HG03558 (cell line): ENCODE measurements around the gene FOXO3B.
"Not testable (repeated sequence)": the region's sequence is repeated elsewhere in the genome, so short reads cannot be mapped to it uniquely, and the experiment has no call there.

Experiments used
- ATAC-seq: cut with Tn5 transposase; IDR thresholded peaks from one replicate; pipeline ENCODE4 v1.9.1; 2021; ENCODE audit warnings: moderate number of reproducible peaks; ENCODE audit not compliant: unreplicated experiment; ENCODE audit errors: extremely low read depth

The FOXO3B gene

GRCh38 chr17:18681767-18682571, at the start of gene FOXO3B:
Gene FOXO3B, minus strand, starts transcription at chr17:18682314. Its CDS starts 663 bp downstream, at chr17:18681651.
- peak; percentile 77 for ATAC-seq

DNA sequence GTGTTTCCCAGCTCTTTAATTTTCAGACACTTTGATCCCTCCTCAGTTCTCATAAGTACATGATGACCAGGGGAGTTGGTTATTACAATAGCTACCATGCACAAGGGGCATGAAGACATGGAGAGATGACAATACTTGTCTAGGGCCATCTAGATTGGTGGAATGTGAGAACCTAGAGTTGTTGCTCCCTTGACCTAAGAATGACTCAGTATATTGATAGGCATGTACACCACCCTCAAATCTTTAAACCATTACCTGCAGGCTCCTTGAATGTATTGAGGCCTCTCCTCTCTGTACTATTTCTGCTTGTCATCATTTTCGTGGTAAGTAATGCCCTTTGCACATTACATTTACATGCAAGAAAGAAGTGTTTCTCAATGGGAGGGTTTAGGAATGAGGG, 41.4 kb upstream of the FOXO3B start:
- not testable (repeated sequence) for ATAC-seq

- ATAC-seq = not testable (repeated sequence)
Measured at GRCh38 chr17:18722612-18723011, 40.5 kb upstream of the FOXO3B start.

- not testable (repeated sequence) for ATAC-seq
Measured at GRCh38 chr17:18721775-18722547, 39.8 kb upstream of the FOXO3B start.

DNA sequence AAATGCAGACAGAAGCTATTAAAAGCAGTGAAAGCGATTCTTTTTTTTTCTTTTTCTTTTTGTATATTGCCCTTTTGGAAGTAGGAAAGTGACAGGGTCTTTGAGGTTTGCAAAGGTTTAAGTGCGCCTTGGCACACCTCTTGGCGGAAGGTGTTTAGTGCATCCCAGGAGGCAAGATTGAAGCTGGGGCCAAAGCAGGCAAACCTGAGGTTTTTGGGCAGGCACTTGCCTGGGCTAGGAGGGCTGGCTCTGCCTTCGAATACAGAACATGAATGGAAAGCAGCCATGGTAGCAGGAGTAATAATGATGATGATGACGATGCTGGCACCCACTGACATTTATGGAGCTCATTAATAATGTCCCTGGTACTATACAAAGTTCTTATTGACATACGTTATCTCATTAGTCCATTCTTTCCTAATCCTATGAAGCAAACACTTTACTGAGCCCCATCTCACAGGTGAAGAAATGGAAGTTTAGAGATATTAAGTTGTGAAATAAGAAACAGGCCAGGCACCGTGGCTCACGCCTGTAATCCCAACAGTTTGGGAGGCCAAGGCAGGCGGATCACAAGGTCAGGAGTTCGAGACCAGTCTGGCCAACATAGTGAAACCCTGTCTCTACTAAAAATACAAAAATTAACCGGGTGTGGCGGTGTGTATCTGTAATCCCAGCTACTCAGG, 37.5 kb upstream of the FOXO3B start:
- ATAC-seq = not testable (repeated sequence)

- not testable (repeated sequence) for ATAC-seq
Measured at GRCh38 chr17:18718643-18719427, 36.7 kb upstream of the FOXO3B start.

DNA sequence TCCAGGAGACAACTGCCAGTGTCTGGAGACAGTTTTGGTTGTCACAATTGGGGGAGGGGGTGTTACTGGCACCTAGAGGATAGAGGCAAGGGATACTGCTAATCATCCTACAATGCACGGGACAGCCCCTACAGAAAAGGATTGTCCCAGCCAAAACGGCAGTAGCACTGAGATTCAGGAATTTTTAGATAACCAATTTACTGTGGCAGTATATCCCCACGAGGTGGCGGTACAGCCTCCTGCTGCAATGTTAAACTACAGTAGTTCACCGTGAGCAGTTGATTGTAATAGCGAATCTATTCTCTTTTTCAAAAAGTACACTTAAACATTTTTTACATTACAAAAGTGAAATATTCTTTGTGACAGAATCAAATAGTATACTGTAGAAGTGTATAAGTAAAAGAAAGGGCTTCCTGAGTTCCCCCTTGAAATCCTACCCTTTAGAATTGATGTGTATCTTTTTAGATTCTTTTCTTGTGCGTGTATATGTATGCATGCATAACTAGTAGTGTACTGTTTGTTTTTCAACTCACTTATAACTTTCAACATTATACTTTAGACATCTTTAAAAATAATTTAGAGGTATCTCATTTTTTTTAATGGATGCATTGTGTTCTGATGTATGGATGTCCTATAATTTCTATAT, 30.4 kb upstream of the FOXO3B start:
- ATAC-seq = not testable (repeated sequence)

- not testable (repeated sequence) for ATAC-seq
Measured at GRCh38 chr17:18708215-18708614, 26.1 kb upstream of the FOXO3B start.

GRCh38 chr17:18705955-18706354, 23.8 kb upstream of the FOXO3B start:
- not testable (repeated sequence) for ATAC-seq

DNA sequence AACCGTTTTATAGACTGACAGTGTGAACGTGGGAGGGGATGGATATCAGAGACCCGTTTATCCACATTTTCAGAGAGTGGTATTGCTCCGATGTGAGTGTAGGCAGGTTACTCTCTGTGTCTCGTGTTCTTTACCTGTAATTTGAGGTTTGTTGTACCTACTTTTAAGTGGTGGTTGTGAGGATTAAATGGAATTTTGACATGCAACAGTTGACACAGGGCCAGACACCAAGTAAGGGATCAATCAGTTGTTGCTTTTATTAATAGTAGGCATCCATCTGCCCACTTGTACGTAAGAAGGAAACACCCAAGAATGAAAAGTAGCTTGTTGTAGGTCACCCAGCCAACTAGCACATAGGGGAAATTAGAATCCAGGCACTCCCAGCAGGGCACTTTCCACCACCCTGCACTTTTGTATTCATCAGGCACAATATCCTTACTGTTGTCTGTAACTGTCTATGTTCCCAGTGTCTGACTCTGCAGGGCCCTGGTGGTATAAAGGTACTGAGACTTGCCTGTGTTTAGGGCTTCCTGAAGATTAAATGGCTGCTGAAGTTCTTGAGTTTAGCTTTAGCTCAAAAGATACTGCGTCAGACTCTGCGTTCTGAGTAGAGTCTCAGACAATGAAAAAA, 16.5 kb upstream of the FOXO3B start:
- ATAC-seq = not testable (repeated sequence)

GRCh38 chr17:18695143-18695542, 13.0 kb upstream of the FOXO3B start:
- ATAC-seq = not testable (repeated sequence)

DNA sequence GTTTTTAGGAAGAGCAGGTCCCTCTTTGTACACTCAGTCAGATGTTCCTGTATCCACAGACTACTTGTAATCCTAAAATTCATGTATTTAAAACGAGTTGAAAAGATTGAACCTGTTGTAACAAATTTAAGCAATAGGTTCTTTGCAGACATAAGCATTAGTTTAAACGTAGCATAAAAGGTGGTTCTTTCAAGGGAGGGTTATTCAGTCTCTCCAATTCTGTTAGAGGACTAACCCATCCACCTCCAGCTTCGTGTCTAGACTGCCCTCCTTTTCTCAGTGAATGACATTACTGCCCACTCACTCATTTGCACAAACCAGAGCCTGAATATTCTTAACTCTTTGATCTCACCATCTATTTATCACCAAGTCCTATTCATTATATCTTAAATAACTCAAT, 554 bp upstream of the FOXO3B start:
- not testable (repeated sequence) for ATAC-seq

GRCh38 chr17:18677381-18677780, 4.7 kb downstream of the FOXO3B start:
- not testable (repeated sequence) for ATAC-seq

DNA sequence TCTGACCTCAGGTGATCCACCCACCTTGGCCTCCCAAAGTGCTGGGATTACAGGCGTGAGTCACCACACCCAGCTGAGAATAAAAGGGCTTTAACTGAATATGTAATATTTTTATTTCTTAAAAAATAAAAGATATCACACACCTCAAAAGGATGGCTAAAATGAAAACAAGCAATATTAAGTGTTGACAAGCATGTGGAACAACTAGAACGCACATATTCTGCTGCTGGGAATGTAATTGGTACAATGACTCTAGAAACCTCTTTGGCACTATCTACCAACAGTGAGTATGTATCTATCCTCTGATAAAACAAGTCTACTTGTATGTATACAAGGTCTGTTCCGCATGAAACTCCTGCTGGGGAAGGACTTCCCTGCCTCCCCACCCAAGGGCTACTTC, 5.2 kb downstream of the FOXO3B start:
- ATAC-seq = not testable (repeated sequence)

DNA sequence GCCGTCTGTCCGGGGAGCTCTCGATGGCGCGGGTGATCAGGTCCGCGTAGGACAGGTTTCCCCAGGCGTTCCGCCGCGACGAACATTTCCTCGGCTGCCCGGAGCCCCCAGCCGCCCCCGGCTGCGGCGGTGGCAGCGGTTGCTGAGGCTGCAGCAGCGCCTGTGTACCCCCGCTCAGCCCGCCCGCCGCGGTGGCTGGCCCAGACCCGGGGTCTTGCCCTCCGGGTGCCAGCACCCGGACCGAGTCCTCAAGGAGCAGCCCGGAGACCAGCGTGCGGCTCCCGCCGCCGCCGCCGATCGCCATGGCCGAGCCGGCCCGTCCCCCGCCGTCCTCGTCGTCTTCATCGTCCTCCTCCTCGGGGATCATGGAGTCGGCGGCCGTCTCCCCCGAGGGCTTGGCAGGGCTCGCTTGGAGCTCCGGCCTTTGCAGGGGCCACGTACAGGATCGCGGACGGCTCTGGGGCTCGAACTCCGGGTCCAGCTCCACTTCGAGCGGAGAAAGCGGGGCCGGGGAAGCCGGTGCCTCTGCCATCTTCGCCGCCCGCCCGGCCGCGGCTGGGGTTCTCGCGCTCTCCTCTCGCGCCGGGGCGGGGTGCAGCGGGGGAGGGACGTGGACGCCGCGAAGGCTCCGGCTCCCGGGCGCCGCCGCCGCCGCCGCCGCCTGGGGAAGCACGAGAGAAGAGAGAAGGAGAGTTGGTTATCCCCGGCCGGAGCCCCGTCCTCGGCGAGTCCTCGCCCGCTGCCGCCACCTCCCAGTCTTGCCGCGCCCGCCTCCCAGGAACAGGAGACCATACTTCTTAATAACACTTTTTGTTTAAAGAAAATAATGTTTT, 9.5 kb downstream of the FOXO3B start:
- not testable (repeated sequence) for ATAC-seq

DNA sequence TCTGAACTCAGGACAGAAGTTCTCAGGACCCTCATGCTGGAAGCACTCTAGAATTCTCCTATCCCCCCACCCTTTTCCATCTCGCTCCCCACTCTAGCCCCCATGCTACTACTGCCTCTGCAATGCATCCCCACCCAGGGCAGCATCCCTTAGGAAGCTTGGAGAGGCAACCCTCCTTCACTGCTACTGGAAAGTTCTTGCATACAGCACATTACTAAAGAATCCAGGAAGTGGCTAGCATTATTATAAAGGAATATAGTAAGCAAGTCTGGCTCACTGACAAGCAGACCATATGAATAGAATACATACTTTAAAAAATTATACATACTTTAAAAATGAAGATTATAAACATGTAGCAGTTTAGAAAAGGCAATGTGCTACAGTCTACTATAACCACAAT, 13.5 kb downstream of the FOXO3B start:
- ATAC-seq = not testable (repeated sequence)

- not testable (repeated sequence) for ATAC-seq
Measured at GRCh38 chr17:18667535-18667934, 14.6 kb downstream of the FOXO3B start.

DNA sequence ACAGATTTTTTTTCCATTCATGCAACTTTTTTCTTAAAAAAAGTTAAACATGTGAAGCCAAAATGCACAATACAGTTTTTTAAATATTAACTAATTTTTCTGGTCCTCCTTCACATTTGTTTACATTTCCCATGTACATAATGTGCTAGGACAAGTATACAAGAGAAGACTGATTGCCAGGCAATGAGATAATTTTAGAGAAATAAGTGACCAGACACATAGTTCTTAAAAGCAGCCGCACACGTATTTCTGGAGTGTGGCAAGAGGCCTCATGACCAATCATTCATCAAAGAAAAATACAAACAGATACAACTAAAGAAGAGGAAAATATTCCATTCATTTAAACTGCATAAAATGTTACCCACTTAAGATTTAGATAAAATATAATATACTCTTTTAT, 15.8 kb downstream of the FOXO3B start:
- not testable (repeated sequence) for ATAC-seq
